ENCODE results near the gene CYP2S1. TPM values are rescaled to one million over a fixed set of nuclear protein-coding genes. Genes with fewer than 3 reads are reported as not detected.

Gene CYP2S1
- total RNA-seq, 1 experiment from 2014 or later: 4.9 TPM

DNA sequence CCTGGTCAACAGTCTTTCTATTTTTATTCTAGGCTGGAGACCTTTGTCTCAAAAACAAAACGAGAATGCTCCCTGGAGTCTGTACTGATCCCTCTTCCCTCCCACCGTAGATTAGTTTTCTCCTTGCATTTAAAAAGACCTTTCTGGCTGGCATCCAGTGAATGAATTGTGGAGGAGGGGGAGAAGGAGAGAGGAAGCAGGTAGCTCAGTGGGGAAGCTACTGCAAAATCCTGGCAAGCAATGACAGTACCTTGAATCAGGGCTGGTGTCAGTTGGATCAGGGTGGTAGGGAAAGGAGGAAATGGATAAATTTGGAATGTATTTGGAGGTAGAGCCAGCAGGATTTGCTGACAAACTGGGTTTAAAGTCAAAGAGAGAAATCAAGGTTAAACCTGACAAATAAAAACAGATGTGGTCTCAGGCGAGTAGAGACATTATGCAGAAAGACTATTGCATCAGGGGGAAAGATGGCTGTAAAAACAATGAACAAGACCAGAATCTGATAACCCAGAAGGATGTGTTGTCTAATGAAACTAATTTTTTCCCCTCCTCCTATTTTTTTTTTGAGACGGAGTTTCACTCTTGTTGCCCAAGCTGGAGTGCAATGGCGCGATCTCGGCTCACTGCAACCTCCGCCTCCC is 3.5 kb upstream of the CYP2S1 start:
- peaks cover 7% of the 10 kb centered on the region for H3K36me3 Mint-ChIP-seq (ENCODE audit: insufficient read depth, unreplicated experiment)
- DNase-seq: no peak
- H3K4me1 Mint-ChIP-seq (ENCODE audit: low read depth, unreplicated experiment): peaks cover 49% of the 10 kb centered on the region
- TF ChIP-seq, protein P1, sequence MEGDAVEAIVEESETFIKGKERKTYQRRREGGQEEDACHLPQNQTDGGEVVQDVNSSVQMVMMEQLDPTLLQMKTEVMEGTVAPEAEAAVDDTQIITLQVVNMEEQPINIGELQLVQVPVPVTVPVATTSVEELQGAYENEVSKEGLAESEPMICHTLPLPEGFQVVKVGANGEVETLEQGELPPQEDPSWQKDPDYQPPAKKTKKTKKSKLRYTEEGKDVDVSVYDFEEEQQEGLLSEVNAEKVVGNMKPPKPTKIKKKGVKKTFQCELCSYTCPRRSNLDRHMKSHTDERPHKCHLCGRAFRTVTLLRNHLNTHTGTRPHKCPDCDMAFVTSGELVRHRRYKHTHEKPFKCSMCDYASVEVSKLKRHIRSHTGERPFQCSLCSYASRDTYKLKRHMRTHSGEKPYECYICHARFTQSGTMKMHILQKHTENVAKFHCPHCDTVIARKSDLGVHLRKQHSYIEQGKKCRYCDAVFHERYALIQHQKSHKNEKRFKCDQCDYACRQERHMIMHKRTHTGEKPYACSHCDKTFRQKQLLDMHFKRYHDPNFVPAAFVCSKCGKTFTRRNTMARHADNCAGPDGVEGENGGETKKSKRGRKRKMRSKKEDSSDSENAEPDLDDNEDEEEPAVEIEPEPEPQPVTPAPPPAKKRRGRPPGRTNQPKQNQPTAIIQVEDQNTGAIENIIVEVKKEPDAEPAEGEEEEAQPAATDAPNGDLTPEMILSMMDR (IDR thresholded peaks at IDR 0.05; ENCODE audit: unreplicated experiment): no peak
- no peak overlapping the region for H3K27ac Mint-ChIP-seq (ENCODE audit: unreplicated experiment)
- intact Hi-C loops (cut with micrococcal nuclease; ENCODE audit: unreplicated experiment): no loop called here
- no peaks in the 10 kb centered on the region for H3K27me3 Mint-ChIP-seq (ENCODE audit: unreplicated experiment)
- BruUV-seq (replicated peaks): no TSS peak
- no peaks in the 10 kb centered on the region for H3K9me3 Mint-ChIP-seq (ENCODE audit: low read depth, unreplicated experiment)
- CTCF ChIA-PET: no interaction called here
- no peak overlapping the region for H3K4me3 Mint-ChIP-seq (ENCODE audit: low read depth, unreplicated experiment)

DNA sequence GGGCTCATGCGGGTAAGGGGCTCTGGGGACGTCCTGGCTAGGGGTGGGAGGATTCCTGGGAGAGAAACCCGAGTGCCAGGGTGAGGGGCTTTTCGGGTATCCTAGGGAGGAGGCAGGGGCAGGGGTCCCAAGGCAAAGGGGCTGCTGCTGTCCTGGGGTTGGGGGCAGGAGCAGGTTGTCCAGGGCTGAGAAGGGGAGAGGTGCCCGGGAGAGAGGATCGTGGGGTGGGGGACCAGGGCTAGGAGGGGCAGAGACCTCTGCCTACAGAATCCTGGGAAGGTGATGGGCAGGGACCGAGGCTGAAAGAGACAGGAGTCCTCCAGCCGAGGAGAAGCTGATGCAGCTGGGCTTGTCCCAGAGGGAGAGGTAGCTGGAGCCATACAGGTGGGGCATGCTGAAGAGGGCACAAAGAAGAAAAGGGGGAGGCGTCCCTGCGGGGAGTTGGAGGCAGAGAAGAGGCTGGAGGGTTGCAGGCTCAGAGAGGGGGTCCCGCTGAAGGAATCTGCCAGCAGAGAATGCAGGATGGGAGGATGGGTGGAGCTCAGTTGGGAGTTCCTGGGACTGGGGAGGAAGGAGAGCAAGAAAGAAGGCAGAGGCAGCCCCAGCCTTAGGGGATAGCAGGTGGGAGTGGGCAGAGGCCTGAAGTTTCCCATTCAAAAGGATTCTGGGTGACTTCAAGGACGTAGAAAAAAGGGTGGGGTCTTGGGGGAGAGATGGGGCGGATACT is 574 bp downstream of the CYP2S1 start:
- no peak overlapping the region for H3K27ac Mint-ChIP-seq (ENCODE audit: unreplicated experiment)
- no peak for DNase-seq
- no TSS peak for BruUV-seq (replicated peaks)
- TF ChIP-seq, protein P1 (IDR thresholded peaks at IDR 0.05; ENCODE audit: unreplicated experiment): no peak
- H3K4me3 Mint-ChIP-seq (ENCODE audit: low read depth, unreplicated experiment): peak overlapping the region; percentile 77
- H3K27me3 Mint-ChIP-seq (ENCODE audit: unreplicated experiment): no peaks in the 10 kb centered on the region
- peaks cover 34% of the 10 kb centered on the region for H3K4me1 Mint-ChIP-seq (ENCODE audit: low read depth, unreplicated experiment)
- H3K36me3 Mint-ChIP-seq (ENCODE audit: insufficient read depth, unreplicated experiment): peaks cover 7% of the 10 kb centered on the region
- intact Hi-C loops (cut with micrococcal nuclease; ENCODE audit: unreplicated experiment): no loop called here
- no peaks in the 10 kb centered on the region for H3K9me3 Mint-ChIP-seq (ENCODE audit: low read depth, unreplicated experiment)
- CTCF ChIA-PET: interaction anchor here (0.6 to 1.6 kb wide), 4 partner anchors 11 to 1174 kb away, joined by 3 to 4 read pairs (median 3); no protein-coding TSS in a partner anchor

DNA sequence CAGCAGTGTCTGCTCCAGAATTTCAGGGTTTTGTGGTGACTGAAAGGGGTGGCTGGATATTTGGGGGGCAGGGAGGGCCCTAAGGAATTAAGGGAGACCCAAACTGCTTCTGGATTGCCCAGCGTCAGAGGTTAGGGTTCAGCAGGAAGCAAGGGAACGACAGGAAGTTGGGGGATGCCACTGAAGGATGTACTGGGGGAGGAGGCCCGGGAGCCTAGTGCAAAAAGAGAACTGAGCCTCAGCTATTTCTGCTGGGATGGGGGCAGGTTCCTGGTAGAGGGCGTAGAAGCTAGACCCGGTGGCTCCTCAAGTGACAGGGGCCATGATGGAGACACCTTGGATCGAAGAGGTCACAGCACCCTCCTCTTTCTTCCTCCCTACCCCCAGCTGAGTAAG is 1.1 kb downstream of the CYP2S1 start:
- TF ChIP-seq, protein P1 (IDR thresholded peaks at IDR 0.05; ENCODE audit: unreplicated experiment): no peak
- H3K4me3 Mint-ChIP-seq (ENCODE audit: low read depth, unreplicated experiment): peak overlapping the region; percentile 77
- H3K27ac Mint-ChIP-seq (ENCODE audit: unreplicated experiment): no peak overlapping the region
- H3K4me1 Mint-ChIP-seq (ENCODE audit: low read depth, unreplicated experiment): peaks cover 33% of the 10 kb centered on the region
- no peak for DNase-seq
- no TSS peak for BruUV-seq (replicated peaks)
- peaks cover 7% of the 10 kb centered on the region for H3K36me3 Mint-ChIP-seq (ENCODE audit: insufficient read depth, unreplicated experiment)
- no peaks in the 10 kb centered on the region for H3K27me3 Mint-ChIP-seq (ENCODE audit: unreplicated experiment)
- no peaks in the 10 kb centered on the region for H3K9me3 Mint-ChIP-seq (ENCODE audit: low read depth, unreplicated experiment)
- intact Hi-C loops (cut with micrococcal nuclease; ENCODE audit: unreplicated experiment): no loop called here
- CTCF ChIA-PET: interaction anchor here (0.6 to 0.8 kb wide), 3 partner anchors 10 to 1173 kb away, joined by 3 read pairs; no protein-coding TSS in a partner anchor

DNA sequence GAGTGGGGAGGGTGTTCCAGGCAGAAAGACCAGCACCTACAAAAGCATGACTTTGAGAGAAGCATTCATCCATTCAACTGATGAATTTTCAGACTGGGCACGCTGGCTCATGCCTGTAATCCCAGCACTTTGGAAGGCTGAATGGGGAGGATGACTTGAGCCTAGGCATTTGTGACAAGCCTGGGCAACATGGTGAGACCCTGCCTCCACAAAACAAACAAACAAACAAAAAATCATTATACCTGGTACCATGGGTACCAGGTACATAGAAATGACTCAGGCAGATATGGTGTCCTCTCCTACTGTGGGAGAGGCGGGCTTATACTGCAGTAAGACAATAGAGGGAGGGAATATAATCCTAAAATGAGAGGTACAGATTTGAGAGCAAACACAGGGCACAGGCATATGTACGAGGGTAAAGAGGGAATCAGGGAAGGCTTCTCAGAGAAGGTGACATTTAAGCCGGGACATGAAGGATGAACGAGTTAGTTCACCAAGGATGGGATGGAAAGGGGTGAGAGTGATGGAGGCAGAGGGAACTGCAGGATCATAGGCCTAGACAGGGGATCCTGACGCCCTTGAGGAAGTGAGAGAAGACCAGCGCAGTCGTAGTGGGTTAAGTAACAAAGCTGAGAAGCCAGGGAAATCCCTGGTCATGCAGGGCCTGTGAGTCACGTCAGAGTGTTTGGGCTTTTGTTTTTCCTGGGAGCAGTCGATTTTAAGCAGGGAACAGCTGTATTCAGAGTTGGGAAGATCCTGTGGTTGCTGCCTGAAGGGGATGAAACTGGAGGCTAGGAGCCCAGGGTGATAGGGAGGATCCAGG is 2.9 kb downstream of the CYP2S1 start:
- H3K9me3 Mint-ChIP-seq (ENCODE audit: low read depth, unreplicated experiment): no peaks in the 10 kb centered on the region
- H3K36me3 Mint-ChIP-seq (ENCODE audit: insufficient read depth, unreplicated experiment): peaks cover 7% of the 10 kb centered on the region
- CTCF ChIA-PET: interaction anchor here (0.6 kb wide), 1 partner anchor 8 kb away, joined by 4 read pairs; no protein-coding TSS in a partner anchor
- no peak overlapping the region for H3K27ac Mint-ChIP-seq (ENCODE audit: unreplicated experiment)
- TF ChIP-seq, protein P1 (IDR thresholded peaks at IDR 0.05; ENCODE audit: unreplicated experiment): no peak
- peaks cover 26% of the 10 kb centered on the region for H3K4me1 Mint-ChIP-seq (ENCODE audit: low read depth, unreplicated experiment)
- DNase-seq: no peak
- no TSS peak for BruUV-seq (replicated peaks)
- no peak overlapping the region for H3K4me3 Mint-ChIP-seq (ENCODE audit: low read depth, unreplicated experiment)
- intact Hi-C loops (cut with micrococcal nuclease; ENCODE audit: unreplicated experiment): no loop called here
- H3K27me3 Mint-ChIP-seq (ENCODE audit: unreplicated experiment): no peaks in the 10 kb centered on the region

Data from Calu3 (cell line).